Activated T-cell treated with anti-CD3 and anti-CD28 coated beads for 1 hour (primary cell): ENCODE data around the gene MLKL.
A peak's percentile ranks its signal among the peaks of the same experiment; 100 is the strongest.
"Not testable (repeated sequence)": the region's sequence is repeated elsewhere in the genome, so short reads cannot be mapped to it uniquely, and the experiment has no call there.

ENCODE experiments used
- DNase-seq: peaks from one replicate; pipeline ENCODE4 v3.0.0-alpha.2; 2020; ENCODE audit warnings: low read depth

The MLKL gene

DNA sequence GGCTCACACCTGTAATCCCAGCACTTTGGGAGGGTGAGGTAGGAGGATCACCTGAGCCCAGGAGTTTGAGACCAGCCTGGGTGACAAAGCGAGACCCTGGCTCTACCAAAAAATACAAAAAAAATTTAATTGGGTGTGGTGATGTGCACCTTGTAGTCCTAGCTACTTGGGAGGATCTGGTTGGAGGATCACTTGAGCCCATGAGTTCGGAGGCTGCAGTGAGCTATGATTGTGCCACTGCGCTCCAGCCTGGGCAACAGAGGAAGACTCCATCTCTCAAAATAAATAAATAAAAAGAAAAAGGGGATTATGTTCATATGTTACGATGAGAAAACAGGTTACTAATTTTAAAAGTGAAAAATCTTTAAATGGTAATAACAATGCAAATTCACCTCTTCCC lies 996 bp downstream of the MLKL start:
- no peak for DNase-seq

- DNase-seq = no peak
These were observed 2.4 kb downstream of the MLKL start for GRCh38 chr16:74698222-74698621.

GRCh38 chr16:74695450-74696422 lies 4.9 kb downstream of the MLKL start:
- DNase-seq = peak; percentile 19

DNA sequence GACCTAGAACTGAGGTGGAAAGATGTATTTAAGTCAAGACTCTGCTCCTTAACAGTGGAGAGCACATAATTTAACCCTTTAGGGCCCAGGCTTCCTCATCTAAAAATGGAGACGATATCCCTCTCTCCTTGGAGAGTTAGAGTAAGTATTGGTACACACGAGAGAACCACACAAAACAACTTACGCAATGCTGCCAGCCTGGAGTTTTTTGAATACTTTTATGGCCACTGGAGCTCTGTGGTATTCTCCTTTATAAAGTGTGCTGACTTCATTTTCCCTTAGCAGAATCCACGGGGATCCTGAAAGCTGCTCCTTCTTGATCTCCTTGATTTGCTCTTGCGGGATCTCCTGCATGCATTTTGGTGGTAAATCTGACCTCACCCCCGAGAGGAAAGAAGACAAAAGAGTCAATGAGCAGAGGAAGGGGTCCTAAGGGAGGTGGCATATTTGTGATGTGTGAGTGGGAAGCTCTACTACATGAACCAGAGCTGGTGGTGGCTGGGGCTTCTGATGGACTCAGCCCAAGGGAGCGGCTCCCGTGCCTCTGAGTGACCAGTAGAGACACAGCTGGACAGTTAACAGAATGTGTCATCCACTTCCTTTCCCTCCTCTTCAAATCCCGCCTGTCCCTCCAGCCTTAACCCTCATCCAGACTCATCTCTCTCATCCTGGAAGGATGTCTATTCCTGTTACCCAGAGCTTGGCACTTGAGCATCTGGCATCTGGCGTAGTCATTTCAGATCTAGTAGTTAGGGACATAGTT lies 9.4 kb downstream of the MLKL start:
- DNase-seq = no peak

DNA sequence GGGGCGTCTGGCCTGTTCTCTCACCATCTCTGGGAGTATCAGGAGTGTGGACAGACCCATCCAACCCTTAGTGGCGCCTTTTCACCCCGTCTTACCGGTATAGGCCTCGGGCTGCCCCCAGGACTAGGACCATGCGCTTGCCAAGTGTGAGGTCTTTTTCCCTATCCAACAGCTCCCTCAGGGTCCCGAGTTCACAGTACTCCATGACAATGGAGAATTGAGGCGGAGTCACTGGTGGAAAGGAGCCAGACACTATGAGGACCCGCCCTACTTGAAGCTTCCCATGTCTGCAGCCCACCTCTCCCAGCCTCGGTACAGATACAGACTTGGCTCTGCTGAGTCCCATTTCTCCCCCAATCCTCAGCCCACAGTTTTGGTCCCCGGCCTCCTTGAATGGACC lies 18.1 kb downstream of the MLKL start:
- DNase-seq = no peak

GRCh38 chr16:74680681-74681080 lies 20.0 kb downstream of the MLKL start:
- DNase-seq = no peak

DNA sequence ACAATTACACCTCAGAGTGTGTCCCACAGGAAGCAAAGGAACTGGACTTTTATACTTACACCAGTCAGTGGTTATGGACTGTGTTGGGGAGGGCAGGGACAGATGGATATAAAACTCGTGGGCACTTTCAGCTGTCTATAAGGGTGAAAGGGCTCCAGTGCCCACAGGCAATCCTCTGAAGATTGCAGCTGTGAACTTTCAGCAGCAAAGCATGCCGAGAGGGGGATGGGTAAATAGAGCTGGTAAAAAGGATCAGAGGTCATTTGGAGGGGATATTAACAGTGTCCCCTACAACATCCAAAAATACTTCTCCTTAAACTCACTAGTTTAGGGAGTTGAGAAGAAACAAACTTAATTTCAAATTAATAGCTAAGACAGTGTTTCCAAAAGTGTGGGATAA lies 20.7 kb downstream of the MLKL start:
- no peak for DNase-seq

GRCh38 chr16:74677868-74678267 lies 22.8 kb downstream of the MLKL start:
- DNase-seq = no peak

DNA sequence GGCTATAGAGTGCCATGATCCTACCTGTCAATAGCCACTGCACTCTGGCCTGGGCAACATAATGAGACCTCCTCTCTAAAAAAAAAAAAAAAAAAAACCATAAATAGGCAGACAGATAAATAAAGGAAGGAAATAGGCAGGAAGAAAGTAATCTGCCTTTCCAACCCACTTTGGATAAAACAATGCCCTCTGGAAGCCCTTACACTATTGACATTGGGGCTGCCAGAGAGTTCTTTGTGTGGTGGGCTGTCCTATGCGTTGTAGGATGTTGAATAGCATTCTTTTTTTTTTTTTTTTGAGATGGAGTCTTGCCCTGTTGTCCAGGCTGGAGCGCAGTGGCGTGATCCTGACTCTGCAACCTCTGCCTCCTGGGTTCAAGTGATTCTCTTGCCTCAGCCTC lies 26.8 kb downstream of the MLKL start:
- DNase-seq = no peak

GRCh38 chr16:74668877-74669276 lies 31.8 kb downstream of the MLKL start:
- DNase-seq = not testable (repeated sequence)

GRCh38 chr16:74667255-74667700 lies 33.4 kb downstream of the MLKL start:
- DNase-seq = peak; percentile 16

DNA sequence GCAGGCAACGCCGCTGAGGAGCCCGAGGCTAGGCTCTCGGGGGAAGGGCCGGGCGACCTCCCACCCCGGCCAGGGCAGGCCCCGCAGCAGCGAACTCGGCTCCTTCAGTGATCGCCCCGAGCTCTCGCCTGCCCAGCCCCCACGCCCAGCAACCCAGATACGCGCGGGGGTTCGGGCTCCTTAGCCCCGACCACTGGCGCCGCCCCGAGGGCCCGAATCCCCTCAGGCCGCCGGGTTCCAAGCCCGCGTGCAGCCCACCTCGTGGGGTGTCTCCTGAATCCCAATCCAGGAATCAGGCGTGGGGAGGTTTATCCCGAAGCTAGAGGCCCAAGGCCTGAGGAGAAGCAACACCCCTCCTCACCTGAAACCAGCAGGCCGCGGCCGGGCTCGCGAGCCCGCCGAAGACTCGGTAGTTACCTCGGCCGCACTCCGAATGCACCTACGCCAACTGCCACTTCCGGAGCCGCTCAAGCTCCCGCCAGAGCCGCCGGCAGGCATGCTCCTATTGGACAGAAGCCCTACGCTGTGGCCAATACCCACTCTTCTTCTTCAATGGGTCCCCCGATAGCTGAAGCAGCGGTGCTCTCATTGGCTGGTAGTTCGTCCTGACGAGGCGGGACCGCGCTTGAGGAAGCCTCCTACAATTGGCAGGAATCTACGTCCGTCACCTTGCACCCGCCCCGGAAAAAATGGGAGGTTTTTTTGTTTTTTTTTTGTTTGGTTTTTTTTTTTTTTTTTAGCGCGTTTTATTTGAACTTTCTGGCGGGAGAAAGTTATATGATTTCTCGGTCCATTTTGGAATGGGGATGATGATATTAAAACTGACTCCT lies 34.0 kb downstream of the MLKL start, which contains the start of gene RFWD3:
TSS of gene RFWD3 (minus strand) at position 453 of the 830 bp plus-strand sequence. CDS start 5,428 bp downstream, outside the sequence.
- DNase-seq = peak; percentile 88

GRCh38 chr16:74666010-74666421 lies 34.6 kb downstream of the MLKL start:
- DNase-seq = no peak

DNA sequence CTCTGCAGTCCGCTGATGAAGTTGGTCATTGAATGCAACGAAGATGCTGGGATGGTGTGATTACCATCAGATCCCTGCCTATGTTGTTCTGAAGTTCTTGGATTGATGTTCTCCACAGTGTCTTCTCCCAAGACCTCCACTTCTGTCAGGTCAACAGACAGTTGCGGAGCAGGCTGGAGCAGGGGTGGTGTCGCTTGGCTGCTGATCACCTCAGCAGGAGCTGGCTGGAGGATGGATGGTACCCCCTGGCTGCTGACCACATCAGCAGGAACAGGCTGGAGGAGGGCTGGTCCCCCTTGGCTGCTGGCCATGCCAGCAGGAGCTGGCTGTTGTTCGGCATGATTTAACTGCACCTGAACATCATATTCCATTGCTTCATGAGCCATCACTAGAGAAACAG lies 39.6 kb downstream of the MLKL start:
- DNase-seq = no peak

DNA sequence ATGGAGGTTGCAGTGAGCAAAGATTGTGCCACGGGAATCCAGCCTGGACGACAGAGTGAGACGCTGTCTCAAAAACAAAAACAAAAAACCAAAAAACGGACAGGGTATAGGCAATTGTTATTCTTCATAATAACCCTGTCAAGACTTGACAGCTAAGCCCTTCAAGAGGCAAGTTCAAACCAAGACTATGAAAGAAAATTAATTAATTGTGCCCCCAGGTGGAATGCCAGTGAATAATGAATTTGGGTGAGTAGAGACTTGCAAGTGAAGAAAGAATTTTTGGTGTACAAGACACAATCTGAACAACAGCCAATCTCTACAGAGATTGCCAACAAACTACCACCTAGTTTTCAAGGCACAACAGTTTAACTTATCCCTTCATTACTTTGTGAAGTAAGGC lies 40.3 kb downstream of the MLKL start:
- no peak for DNase-seq

DNA sequence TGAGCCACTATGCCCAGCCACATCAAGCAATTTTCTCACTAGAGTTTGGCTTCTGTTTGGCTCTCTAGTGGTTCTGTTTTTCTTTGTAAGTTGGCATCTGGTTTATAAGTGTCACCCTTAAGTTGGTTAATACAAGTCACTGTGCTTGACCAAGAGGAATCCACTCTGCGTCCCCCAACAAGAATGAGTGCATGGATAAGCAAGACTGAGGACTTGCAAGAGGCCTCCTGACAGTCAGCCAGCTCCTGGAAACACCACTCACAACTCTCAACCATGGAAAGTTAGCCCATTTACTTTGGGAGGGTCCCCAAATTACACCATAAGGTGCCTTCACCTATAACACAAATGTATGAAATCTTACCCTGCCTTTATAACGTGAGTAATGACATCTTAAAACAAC lies 41.6 kb downstream of the MLKL start:
- DNase-seq = no peak

DNA sequence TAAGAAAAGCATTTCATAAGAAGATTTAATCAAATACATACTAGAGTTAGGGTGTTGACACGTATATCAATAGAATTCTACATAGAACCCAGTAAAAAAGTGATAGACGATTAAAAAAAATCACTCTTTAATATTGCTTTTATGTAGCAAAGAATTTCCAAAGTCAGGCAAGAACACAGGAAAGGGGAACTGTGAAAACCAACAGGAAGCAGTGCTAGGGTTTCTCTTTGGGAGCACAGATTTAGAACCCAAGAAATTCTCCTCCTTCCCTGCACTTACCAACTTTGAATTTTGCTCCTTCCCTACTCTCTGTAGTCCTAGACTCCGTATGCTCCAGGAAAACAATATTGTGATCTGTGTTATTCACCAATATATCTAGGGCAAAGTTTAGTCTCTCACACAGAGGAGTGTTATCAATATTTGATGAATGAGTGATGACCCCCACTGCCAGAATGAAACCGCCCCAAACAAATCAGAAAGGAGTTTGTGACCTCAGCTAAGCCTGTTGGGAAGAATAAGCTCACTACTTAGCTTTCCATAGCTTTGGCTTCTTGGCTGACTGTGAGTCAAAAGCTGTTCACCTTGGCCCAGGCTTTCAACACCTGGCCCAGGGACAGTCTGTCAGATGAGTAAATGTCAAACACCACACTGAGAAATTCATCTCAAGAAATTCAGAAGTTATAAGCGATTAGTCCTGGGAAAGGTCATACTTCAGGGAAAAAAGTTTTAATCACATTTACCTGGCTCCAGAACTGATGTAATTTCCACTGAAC lies 42.6 kb downstream of the MLKL start:
- no peak for DNase-seq

- no peak for DNase-seq
These were observed 46.1 kb downstream of the MLKL start for GRCh38 chr16:74654536-74655050.

DNA sequence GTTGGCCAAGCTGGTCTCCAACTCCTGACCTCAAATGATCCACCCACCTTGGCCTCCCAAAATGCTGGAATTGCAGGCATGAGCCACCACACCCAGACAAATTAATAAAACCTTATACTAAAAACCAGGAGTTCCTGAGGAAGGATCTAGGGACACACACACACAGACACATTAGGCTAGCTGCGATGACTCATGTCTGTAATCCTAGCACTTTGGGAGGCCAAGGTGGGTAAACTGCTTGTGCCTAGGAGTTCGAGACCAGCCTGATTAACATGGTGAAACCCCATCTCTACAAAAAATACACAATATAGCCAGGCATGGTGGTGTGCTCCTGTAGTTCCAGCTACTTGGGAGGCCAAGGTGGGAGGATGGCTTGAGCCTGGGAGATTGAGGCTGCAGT lies 47.8 kb downstream of the MLKL start:
- DNase-seq = not testable (repeated sequence)

GRCh38 chr16:74652249-74652648 lies 48.4 kb downstream of the MLKL start:
- no peak for DNase-seq

DNA sequence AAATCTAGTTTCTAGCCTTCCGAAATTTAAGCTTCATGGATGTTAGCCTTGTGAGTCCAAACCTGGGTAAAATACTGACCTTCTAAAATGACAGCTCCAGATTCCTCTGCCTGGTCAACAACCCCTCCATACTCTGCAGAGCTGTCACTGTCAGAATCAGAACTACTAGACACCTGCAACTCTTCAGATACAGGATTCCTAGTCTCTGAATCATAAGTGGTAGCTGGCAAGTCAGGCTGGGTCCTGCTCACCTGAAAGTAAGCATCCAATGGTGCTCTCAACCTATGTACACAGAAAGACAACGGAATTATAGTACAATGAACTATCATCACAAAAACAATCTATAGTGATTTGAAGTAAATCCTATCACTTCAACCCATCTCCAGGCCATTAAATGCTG lies 48.8 kb downstream of the MLKL start:
- no peak for DNase-seq
